GM19452 (cell line): ENCODE results near the gene ATF6.

Experiments
- ATAC-seq: cut with Tn5 transposase; IDR thresholded peaks from one replicate; pipeline ENCODE4 v1.9.1; 2021; ENCODE audit not compliant: unreplicated experiment

Gene ATF6

DNA sequence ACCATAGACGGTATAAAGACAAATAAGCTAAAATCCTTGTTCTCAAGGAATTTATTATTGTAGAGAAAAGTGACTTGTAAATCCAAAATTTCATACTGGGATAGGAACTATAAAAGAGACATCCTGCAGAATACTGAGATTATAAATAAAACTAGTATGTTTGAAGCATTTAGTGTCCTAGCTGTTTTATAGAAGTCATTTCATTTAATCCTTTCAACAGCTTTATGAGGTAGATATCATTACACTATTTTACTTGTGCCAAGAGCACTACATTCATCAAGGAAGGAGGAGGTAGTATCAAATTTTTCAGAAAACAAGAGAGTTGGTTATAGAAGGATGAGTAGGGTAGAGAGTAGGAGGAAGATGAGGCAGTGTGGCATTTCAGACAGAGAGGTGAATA is 119.6 kb downstream of the ATF6 start:
- no peak for ATAC-seq

DNA sequence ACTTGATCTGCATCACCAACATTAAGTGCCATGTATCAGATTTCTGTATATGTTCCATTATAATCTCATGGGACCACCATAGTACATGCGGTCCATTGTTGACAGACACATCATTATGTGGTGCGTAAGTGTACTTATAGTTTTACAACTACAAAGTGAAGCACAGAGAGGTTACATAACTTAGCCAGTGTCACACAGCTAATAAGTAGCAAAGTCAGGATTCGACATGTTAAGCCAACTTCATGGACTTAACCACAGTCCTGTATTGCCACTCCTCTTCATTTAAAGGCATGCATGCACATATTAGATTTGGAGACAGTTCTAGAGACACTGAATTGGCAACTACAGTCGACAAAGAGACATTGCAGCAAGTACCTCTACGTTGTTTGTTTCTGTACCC is 120.5 kb downstream of the ATF6 start:
- no peak for ATAC-seq

DNA sequence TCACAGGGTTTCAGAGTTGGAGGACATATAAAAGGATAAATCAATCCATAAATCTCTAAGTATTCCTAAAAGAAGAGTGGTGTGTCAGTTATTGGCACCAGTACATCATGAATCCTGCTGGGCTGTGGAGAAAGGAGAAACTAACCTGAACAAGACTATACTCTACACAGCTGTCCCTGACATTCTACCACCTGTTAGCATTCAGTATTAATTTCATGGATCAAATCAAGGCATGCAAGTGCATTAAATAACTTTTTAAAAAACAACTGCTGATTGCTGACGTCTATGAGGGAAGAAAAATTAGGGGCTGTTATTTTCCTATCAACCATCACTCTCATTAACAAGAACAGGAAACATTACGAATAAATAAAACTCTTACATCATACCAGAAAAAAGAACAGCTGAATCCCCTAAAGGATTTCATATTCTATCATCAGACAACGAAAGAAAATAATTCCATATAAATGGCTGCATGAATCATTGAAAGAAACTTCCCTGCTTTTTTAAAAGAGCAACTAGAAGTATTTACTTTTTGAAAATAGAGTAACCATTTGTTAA is 121.7 kb downstream of the ATF6 start:
- ATAC-seq = no peak

- ATAC-seq = no peak
These were observed 124.5 kb downstream of the ATF6 start for GRCh38 chr1:161890574-161890973.

GRCh38 chr1:161899091-161899490 is 133.0 kb downstream of the ATF6 start:
- ATAC-seq = no peak

DNA sequence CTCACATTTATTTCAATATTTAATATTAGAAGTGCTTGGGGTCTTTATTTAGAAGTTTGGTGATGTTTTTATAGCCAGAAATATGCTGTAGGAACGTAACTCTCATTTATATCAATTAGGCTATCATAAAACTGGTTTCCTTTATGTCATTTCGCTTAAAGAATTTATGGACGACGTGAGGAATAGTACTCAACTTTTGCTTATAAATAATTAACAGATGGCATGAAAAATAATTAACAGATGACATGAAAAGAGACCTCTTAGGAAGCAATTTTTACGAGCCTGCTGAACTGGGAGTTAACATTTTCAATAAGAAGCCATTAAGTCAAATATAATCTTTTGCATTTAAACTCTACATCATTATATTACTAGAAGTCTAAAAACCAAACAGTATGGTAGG is 134.0 kb downstream of the ATF6 start:
- ATAC-seq = no peak

DNA sequence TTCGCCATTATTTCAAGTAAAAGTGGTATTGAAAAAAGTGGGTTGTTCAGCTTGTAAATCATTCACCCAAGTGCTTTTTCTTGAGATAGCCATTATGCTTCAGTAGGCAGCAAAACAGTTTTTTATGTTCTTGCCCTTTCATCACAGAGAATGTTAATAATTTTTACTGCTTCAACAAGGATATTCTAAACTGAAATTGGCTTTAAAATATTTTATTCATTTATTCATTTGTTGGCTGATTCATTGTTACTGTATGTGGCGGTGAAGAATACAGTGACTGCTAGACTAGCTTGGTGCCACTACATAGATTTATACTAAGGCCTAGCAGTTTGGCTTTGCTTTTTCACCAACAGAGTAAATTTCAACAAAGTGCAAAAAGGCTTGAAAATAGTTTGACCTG is 136.1 kb downstream of the ATF6 start:
- no peak for ATAC-seq

DNA sequence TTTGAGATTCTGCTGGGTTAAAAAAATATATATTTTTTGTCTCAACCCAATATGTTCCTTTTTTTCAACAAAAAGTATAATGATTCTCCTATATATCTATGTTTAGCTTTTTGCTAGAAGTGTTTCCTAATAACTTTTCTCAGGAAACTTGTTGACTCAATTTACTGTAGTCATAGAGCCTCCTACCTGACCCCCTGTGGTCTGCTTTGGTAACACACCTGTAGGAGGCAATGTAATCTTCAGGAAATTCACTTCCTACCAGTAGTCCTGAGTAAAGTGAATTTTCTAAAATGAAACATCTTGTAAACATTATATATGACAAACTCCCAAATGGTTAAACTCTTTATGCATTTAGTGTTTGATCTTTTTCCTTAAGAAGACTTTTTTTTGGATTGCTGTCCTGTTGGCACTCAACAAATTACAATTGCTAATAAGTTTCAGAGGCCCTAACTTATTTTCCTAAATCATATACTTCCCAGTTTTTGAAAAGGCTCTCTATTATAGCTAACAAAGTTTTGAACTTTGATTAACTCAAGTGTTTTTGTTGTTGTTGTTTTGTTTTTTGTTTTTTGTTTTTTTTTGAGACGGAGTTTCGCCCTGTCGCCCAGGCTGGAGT is 139.3 kb downstream of the ATF6 start:
- no peak for ATAC-seq

- no peak for ATAC-seq
These were observed 141.1 kb downstream of the ATF6 start for GRCh38 chr1:161907265-161907664.

DNA sequence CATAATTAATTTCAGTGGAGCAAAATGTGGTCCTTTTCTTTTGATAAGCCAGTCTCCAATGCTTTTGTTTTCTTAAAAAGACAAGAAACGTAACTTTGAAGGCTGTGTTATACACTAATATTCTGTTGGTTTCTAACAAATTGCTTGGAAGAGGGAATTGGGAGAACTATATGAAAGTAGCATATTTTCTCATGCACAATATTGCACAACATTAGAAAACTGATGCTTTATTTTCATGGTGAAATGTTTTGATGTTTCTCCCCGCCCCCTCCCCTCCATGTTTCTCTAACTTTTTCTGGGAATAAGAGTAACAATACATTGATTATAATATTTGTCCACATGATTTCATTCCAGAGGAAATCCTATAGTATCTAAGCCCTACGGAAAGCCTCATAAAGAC is 142.1 kb downstream of the ATF6 start:
- no peak for ATAC-seq

- no peak for ATAC-seq
These were observed 144.5 kb downstream of the ATF6 start for GRCh38 chr1:161910604-161911003.

DNA sequence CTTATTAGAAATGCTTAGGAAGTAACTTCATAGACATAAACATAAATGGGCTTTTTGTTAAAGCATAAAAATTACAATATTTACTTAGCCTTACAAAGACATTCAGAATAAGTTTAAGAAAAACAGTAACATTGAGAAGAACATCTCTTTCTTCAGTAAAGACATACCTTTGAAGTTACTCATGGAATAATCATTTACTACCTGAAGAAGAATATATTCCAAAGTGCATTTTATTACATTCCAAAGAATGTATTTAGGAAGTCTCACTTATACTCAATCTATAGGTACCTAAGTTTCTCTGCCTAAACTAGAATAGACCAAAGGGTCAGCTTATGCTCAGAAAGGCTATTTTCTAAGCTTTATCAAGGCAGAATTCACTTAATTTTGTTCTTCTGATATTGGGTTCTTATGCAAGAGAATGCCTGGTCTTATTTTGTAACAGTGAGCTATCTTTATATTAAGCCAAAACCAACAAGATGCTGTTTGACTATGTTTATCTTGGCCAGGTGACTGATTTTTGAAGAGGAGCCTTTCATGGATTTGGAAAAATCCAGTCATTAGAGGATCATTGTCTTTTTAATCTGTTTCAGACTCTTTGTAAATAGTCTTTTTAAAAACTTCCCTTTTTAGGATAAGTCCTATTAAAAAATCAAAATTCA is 147.5 kb downstream of the ATF6 start:
- ATAC-seq = no peak

DNA sequence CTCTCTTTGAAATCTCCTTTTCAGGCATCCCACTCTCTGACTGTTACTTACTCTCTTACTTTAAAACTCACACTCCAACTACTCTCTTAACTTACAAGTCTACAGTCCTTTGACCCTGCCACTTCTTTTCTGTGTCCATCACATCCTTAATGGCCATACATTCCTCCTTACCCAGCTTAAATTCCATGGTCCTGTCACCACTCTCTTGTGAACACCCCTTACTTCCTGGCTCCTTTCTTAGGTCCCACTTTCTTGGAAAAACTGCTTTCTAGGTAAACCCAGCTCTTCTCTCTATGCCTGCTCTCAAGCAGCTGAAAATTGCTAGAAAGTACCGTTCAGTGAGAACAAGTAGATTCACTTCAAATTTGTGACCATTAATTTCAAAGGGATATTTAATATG is 148.5 kb downstream of the ATF6 start:
- ATAC-seq = no peak

GRCh38 chr1:161915051-161915503 is 149.0 kb downstream of the ATF6 start:
- peak; percentile 79 for ATAC-seq

DNA sequence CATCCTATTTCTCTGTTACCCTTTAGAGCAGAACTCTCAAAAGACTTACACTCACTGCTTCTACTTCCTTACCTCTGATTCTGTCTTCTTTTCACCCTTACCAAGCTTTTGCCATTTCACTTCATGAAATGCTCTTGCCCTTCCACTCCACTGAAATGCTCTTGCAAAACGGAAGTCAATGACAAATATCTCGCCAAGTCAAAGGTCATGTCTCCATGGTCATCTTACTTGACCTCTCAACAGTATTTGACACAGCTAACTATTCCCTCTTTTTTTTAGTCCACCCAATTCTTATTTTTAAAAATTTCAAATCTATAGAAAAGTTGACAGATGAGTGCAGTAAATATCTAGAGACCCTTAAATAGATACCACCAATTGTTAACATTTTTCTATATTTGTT is 149.9 kb downstream of the ATF6 start:
- no peak for ATAC-seq

DNA sequence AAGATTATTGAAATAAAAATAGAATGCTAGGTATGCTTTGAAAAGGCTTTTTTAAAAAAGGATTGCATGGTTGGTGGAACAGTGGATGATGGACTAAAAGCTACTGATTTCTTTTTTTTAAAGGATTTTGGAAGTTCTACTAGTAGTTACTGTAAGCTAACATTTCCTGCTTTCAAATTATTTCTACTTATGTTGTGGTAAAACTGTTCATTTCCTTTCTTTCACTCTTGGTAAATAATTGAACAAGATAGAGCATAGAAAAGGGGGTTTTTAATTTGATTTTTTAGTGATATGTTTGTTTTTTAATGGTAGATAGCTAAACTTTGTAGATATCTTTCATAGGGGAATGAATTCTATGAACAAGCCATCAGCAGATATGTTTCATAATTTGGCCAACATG is 153.1 kb downstream of the ATF6 start:
- ATAC-seq = no peak

DNA sequence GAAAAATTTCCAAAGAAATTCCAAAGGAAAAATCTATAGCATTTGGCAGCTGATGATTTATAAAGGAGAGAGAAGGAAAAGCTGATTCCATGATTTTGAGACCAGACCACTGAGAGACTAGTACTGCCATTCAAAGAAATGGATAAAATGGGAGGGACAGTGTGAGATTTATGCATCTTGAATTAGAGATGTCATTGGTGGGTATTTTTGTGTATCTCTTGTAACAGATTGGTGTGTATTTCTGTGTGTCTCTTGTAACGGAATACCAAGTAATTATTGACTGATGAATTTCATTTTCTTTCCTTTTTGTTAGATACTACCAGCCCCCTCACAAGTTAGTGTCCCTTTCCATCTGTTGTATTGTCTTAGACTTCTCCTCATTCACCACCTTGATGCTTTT is 155.4 kb downstream of the ATF6 start:
- no peak for ATAC-seq

DNA sequence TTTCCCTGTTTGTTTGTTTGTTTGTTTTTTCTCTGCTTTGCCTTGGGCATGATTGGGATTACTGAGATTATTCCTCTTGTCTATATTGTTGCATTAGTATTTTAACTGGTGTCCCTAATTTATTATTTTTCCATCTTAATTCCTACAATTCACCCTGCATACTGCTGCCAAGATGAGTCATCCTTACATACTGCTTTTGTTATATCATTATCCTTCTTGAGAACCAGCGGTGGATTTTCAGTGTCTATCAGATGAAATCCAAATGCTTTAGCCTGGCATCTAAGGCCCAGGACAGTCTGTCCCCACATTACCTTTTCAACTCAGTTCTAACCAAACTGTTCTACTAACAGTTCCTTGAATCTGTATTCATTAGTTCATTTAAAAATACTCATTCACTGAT is 155.9 kb downstream of the ATF6 start:
- ATAC-seq = no peak

GRCh38 chr1:161928056-161928455 is 161.9 kb downstream of the ATF6 start:
- ATAC-seq = no peak

- ATAC-seq = no peak
These were observed 163.0 kb downstream of the ATF6 start for GRCh38 chr1:161929137-161929536.

- ATAC-seq = no peak
These were observed 163.9 kb downstream of the ATF6 start for GRCh38 chr1:161930064-161930463.

- no peak for ATAC-seq
These were observed 166.5 kb downstream of the ATF6 start for GRCh38 chr1:161932668-161933067.
